Stomach (tissue), 4 donors: Measurements from ENCODE around the gene EIF6.

Experiments
- CTCF ChIP-seq, 7 experiments: fragments of 450-650 bp in 4 of 7; fragments of 200-600 bp in 3 of 7; sonication (generic) in 3 of 7; IDR thresholded peaks; one replicate each; pipeline ENCODE4 v1.5.1; 2016 to 2019; ENCODE audit warnings: antibody characterized with exemption in 7 of 7, control low read depth in 2 of 7, mild to moderate bottlenecking in 1 of 7
- POLR2A ChIP-seq, 4 donors: fragments of 450-650 bp; IDR thresholded peaks; one replicate each; pipeline ENCODE4 v1.6.1; 2016; ENCODE audit warnings: antibody characterized with exemption in 4 of 4, control low read depth in 2 of 4, mild to moderate bottlenecking in 1 of 4, moderate library complexity in 1 of 4

- TF ChIP-seq CTCF (IDR thresholded peaks at IDR 0.05) = no peak
- no peak for TF ChIP-seq POLR2A (IDR thresholded peaks at IDR 0.05)
Observed at GRCh38 chr20:35325401-35325800, 40.8 kb upstream of the EIF6 start.
